Esophagus muscularis mucosa (tissue), 4 donors: ENCODE data around the gene CLIP3.

Experiments
- EP300 ChIP-seq: sonication (generic); formaldehyde crosslinking; IDR thresholded peaks from one replicate; pipeline ENCODE4 v1.6.1; 2017; ENCODE audit warnings: antibody characterized with exemption
- POLR2A ChIP-seq: fragments of 450-650 bp; IDR thresholded peaks from one replicate; pipeline ENCODE4 v1.6.1; 2017; ENCODE audit warnings: antibody characterized with exemption, moderate library complexity, mild to moderate bottlenecking, low read depth
- POLR2AphosphoS5 ChIP-seq, 2 donors: sonication (generic); formaldehyde crosslinking; IDR thresholded peaks; one replicate each; pipeline ENCODE4 v1.6.1; 2017; ENCODE audit warnings: antibody characterized with exemption in 2 of 2
- TF ChIP-seq, protein P1 (sequence below), 3 experiments: fragments of 200-600 bp in 2 of 3; fragments of 450-650 bp in 1 of 3; sonication (generic) in 2 of 3; IDR thresholded peaks; one replicate each; pipeline ENCODE4 v1.5.1; 2017 to 2019; ENCODE audit warnings: antibody characterized with exemption in 3 of 3, mild to moderate bottlenecking in 2 of 3, moderate library complexity in 1 of 3

DNA sequence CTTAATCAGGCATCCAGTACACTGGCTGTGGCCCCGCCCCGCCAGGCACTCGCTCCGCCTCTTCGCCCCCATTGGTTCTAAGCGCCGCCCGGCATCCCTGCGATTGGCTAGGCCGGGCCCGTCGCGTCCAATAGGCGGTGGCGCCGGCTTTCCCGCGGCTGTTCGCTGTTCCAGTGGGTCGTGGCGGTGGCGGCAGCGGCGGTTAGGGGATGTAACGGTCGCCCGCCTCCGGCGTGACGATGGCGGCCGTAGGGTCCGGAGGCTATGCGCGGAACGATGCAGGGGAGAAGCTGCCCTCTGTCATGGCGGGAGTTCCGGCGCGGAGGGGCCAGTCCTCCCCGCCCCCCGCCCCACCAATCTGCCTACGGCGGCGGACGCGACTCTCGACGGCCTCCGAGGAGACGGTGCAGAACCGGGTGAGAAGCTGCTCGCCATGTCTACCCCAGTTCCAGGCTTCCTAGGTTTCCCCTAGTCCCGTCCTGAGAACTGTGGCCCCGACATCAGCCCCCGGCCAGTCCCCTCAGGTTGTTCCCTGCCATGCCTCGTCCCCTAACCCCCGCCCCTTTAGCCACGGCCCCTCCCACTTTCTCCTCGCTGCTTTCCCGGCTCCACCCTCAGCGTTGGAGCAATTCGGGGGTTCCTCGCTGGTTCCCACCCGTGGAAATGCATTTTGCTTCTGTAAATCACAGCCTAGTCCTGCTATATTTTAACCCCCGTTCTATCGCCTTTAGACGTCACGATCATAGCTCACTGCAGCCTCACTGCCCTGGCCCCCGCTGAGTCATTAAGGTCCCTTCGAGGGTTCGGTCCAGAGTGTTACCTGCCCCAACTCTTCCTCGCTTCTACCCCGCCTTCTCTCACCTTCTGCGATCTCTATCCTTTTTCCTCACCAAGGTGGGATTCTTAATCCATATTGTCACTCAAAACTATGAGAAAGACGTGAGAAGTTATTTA lies 22.3 kb upstream of the CLIP3 start, which contains the start of gene WDR62:
- TF ChIP-seq, protein P1, sequence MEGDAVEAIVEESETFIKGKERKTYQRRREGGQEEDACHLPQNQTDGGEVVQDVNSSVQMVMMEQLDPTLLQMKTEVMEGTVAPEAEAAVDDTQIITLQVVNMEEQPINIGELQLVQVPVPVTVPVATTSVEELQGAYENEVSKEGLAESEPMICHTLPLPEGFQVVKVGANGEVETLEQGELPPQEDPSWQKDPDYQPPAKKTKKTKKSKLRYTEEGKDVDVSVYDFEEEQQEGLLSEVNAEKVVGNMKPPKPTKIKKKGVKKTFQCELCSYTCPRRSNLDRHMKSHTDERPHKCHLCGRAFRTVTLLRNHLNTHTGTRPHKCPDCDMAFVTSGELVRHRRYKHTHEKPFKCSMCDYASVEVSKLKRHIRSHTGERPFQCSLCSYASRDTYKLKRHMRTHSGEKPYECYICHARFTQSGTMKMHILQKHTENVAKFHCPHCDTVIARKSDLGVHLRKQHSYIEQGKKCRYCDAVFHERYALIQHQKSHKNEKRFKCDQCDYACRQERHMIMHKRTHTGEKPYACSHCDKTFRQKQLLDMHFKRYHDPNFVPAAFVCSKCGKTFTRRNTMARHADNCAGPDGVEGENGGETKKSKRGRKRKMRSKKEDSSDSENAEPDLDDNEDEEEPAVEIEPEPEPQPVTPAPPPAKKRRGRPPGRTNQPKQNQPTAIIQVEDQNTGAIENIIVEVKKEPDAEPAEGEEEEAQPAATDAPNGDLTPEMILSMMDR (IDR thresholded peaks at IDR 0.05), result no peak
- TF ChIP-seq POLR2A, result no peak
- no peak for TF ChIP-seq EP300
- no peak for TF ChIP-seq POLR2AphosphoS5 (IDR thresholded peaks at IDR 0.05)
